H9 (cell line): ENCODE data around the gene IRF7. TPM values are rescaled to one million over a fixed set of nuclear protein-coding genes. Genes with fewer than 3 reads are reported as not detected.
A peak's percentile ranks its signal among the peaks of the same experiment; 100 is the strongest.

Experiments used
- DNase-seq: peaks from one replicate; pipeline ENCODE4 v3.0.0-alpha.2; 2017
- H2AFZ ChIP-seq: one replicate; pipeline ENCODE4 v1.6.1; 2013; ENCODE audit warnings: mild to moderate bottlenecking, low read length, control low read depth, moderate library complexity
- H2AK5ac ChIP-seq: 2 replicates; pipeline ENCODE4 v1.6.1; 2013; ENCODE audit warnings: low read length, control low read depth, mixed read lengths; ENCODE audit not compliant: insufficient read length
- H2BK120ac ChIP-seq: one replicate; pipeline ENCODE4 v1.6.1; 2013; ENCODE audit warnings: low read depth, mild to moderate bottlenecking, low read length, control low read depth, inconsistent platforms; ENCODE audit not compliant: poor library complexity, severe bottlenecking
- H2BK12ac ChIP-seq: 2 replicates; pipeline ENCODE4 v1.6.1; 2013; ENCODE audit warnings: low read length, control low read depth, mixed read lengths, low read depth; ENCODE audit not compliant: insufficient read length
- H2BK15ac ChIP-seq: 2 replicates; pipeline ENCODE4 v1.6.1; 2013; ENCODE audit warnings: low read depth, low read length, control low read depth
- H2BK20ac ChIP-seq: one replicate; pipeline ENCODE4 v1.6.1; 2013; ENCODE audit warnings: low read depth, mild to moderate bottlenecking, low read length, control low read depth, inconsistent platforms; ENCODE audit not compliant: poor library complexity, severe bottlenecking
- H2BK5ac ChIP-seq: 2 replicates; pipeline ENCODE4 v1.6.1; 2013; ENCODE audit warnings: low read length, control low read depth, mixed read lengths; ENCODE audit not compliant: insufficient read length
- H3K14ac ChIP-seq: 2 replicates; pipeline ENCODE4 v1.6.1; 2013; ENCODE audit warnings: low read length, control low read depth; ENCODE audit not compliant: insufficient read depth
- H3K18ac ChIP-seq: 2 replicates; pipeline ENCODE4 v1.6.1; 2013; ENCODE audit warnings: low read depth, mild to moderate bottlenecking, mixed read lengths, low read length, control low read depth; ENCODE audit not compliant: insufficient read length
- H3K23ac ChIP-seq: 2 replicates; pipeline ENCODE4 v1.6.1; 2013; ENCODE audit warnings: low read length, control low read depth, mixed read lengths, low read depth; ENCODE audit not compliant: insufficient read length
- H3K23me2 ChIP-seq: 2 replicates; pipeline ENCODE4 v1.6.1; 2013; ENCODE audit warnings: low read depth, mild to moderate bottlenecking, mixed read lengths, low read length, control low read depth; ENCODE audit not compliant: insufficient read length, poor library complexity, severe bottlenecking
- H3K27ac ChIP-seq: 2 replicates; pipeline ENCODE4 v1.5.1; 2013; ENCODE audit warnings: low read length, control low read depth, mixed read lengths, low read depth; ENCODE audit not compliant: insufficient read length
- H3K27me3 ChIP-seq: 2 replicates; pipeline ENCODE4 v1.6.1; 2013; ENCODE audit warnings: low read length, control low read depth, inconsistent platforms; ENCODE audit not compliant: insufficient read depth
- H3K4ac ChIP-seq: 2 replicates; pipeline ENCODE4 v1.6.1; 2013; ENCODE audit warnings: low read depth, mild to moderate bottlenecking, control low read depth, inconsistent platforms, low read length, moderate library complexity
- H3K4me1 ChIP-seq: 2 replicates; pipeline ENCODE4 v1.6.1; 2013; ENCODE audit warnings: low read length, control low read depth, inconsistent platforms; ENCODE audit not compliant: insufficient read depth
- H3K4me2 ChIP-seq: 2 replicates; pipeline ENCODE4 v1.6.1; 2013; ENCODE audit warnings: low read length, control low read depth, mixed read lengths; ENCODE audit not compliant: insufficient read length, insufficient read depth
- H3K56ac ChIP-seq: 2 replicates; pipeline ENCODE4 v1.6.1; 2013; ENCODE audit warnings: low read depth, mild to moderate bottlenecking, mixed read lengths, low read length, control low read depth; ENCODE audit not compliant: insufficient read length
- H3K79me1 ChIP-seq: 2 replicates; pipeline ENCODE4 v1.6.1; 2013; ENCODE audit warnings: low read depth, mild to moderate bottlenecking, moderate library complexity, low read length, control low read depth, inconsistent platforms; ENCODE audit not compliant: insufficient read depth, poor library complexity, severe bottlenecking
- H3K79me2 ChIP-seq: 2 replicates; pipeline ENCODE4 v1.6.1; 2013; ENCODE audit warnings: low read length, control low read depth, inconsistent platforms; ENCODE audit not compliant: insufficient read depth
- H3K9ac ChIP-seq: 2 replicates; pipeline ENCODE4 v1.6.1; 2013; ENCODE audit warnings: low read length, control low read depth, mixed read lengths; ENCODE audit not compliant: insufficient read length; ENCODE audit errors: extremely low read depth
- H3K9me3 ChIP-seq: one replicate; pipeline ENCODE4 v1.6.1; 2013; ENCODE audit warnings: low read depth, low read length, inconsistent platforms; ENCODE audit not compliant: control insufficient read depth
- H3T11ph ChIP-seq: one replicate; pipeline ENCODE4 v1.6.1; 2013; ENCODE audit warnings: mild to moderate bottlenecking, low read length, control low read depth, inconsistent platforms
- H4K20me1 ChIP-seq: one replicate; pipeline ENCODE4 v1.6.1; 2013; ENCODE audit not compliant: control insufficient read depth, insufficient read length, insufficient read depth
- H4K5ac ChIP-seq: 2 replicates; pipeline ENCODE4 v1.6.1; 2013; ENCODE audit warnings: low read depth, mild to moderate bottlenecking, mixed read lengths, low read length, control low read depth; ENCODE audit not compliant: insufficient read length
- H4K8ac ChIP-seq: replicated peaks from 2 replicates; pipeline ENCODE4 v1.6.1; 2013; ENCODE audit warnings: low read length, control low read depth, mixed read lengths, low read depth; ENCODE audit not compliant: insufficient read length
- H4K91ac ChIP-seq: 2 replicates; pipeline ENCODE4 v1.6.1; 2013; ENCODE audit warnings: low read depth, mild to moderate bottlenecking, moderate library complexity, mixed read lengths, low read length, control low read depth; ENCODE audit not compliant: insufficient read length
- H3K27ac Mint-ChIP-seq, 3 experiments: 2 replicates in 2 of 3; 3 replicates in 1 of 3; pipeline ENCODE4 v1.8.0; 2020 to 2021; ENCODE audit warnings: mixed read lengths in 3 of 3, mild to moderate bottlenecking in 1 of 3, moderate library complexity in 1 of 3
- H3K27me3 Mint-ChIP-seq: 2 replicates; pipeline ENCODE4 v1.8.0; 2021; ENCODE audit warnings: low read depth, mild to moderate bottlenecking, moderate library complexity, mixed read lengths
- H3K36me3 Mint-ChIP-seq, 3 experiments: 2 replicates in 2 of 3; 3 replicates in 1 of 3; pipeline ENCODE4 v1.8.0; 2020 to 2021; ENCODE audit warnings: low read depth in 3 of 3, mixed read lengths in 3 of 3; ENCODE audit not compliant: insufficient read depth in 1 of 3
- H3K4me1 Mint-ChIP-seq, 2 experiments: 2 replicates each; pipeline ENCODE4 v1.8.0; 2020; ENCODE audit warnings: mixed read lengths in 2 of 2
- H3K4me3 Mint-ChIP-seq, 2 experiments: 2 replicates in 1 of 2; 3 replicates in 1 of 2; pipeline ENCODE4 v1.8.0; 2020 to 2021; ENCODE audit warnings: mild to moderate bottlenecking in 2 of 2, mixed read lengths in 2 of 2, moderate library complexity in 1 of 2
- H3K9me3 Mint-ChIP-seq, 2 experiments: 2 replicates in 1 of 2; 3 replicates in 1 of 2; pipeline ENCODE4 v1.8.0; 2020; ENCODE audit warnings: mild to moderate bottlenecking in 2 of 2, mixed read lengths in 2 of 2, moderate library complexity in 1 of 2
- CTCF ChIP-seq: fragments of 200-600 bp; sonication (generic); conservative IDR thresholded peaks from 3 replicates; pipeline ENCODE4 v1.8.0; 2021; ENCODE audit warnings: antibody characterized with exemption, mild to moderate bottlenecking
- WGBS: extraction: QIAGEN DNeasy Blood & Tissue Kit; methylation state at CpG from one replicate; pipeline ENCODE4 v1.1.7; 2013; ENCODE audit warnings: missing lambda C conversion rate, low lambda C conversion rate, mixed read lengths; ENCODE audit not compliant: insufficient read length; ENCODE audit errors: extremely low coverage; 5-methylcytosine and 5-hydroxymethylcytosine counted together
- total RNA-seq: library from RNA; stranded (reverse); gene quantifications from 2 replicates; pipeline ENCODE4 v1.2.1, GENCODE V29; 2021

The IRF7 gene
- total RNA-seq, 1 experiment from 2014 or later, result 9.8 TPM

- Histone ChIP-seq H3K79me2 (no peaks in the 10 kb centered on the region), H3K27me3 (no peaks in the 10 kb centered on the region), H3K56ac (no peak overlapping the region), H3K23ac (no peak overlapping the region), H3K4me1 (no peaks in the 10 kb centered on the region), H3K14ac (no peak overlapping the region), H3K9me3 (no peaks in the 10 kb centered on the region), H4K8ac (no peak overlapping the region), H2BK5ac (no peak overlapping the region), H2AK5ac (no peak overlapping the region), H4K20me1 (no peaks in the 10 kb centered on the region), H3K27ac (no peak overlapping the region), H3K4ac (no peak overlapping the region), H3K9ac (no peak overlapping the region), H2AFZ (no peak overlapping the region), H2BK12ac (no peak overlapping the region), H4K91ac (no peak overlapping the region), H2BK120ac (no peak overlapping the region), H2BK15ac (peak overlapping the region; percentile 75; the same call in 1 of the 2 replicates), H4K5ac (no peak overlapping the region), H3T11ph (no peak overlapping the region), H2BK20ac (no peak overlapping the region), H3K4me2 (no peak overlapping the region), H3K79me1 (no peaks in the 10 kb centered on the region), H3K18ac (no peak overlapping the region), H3K23me2 (no peaks in the 10 kb centered on the region)
- H3K4me3 Mint-ChIP-seq, result no peak overlapping the region
- DNase-seq, result no peak
- H3K9me3 Mint-ChIP-seq, result no peaks in the 10 kb centered on the region
- no peak for TF ChIP-seq CTCF
- no CpG with 5 or more reads among the region's 14 CpGs for WGBS
- no peaks in the 10 kb centered on the region for H3K27me3 Mint-ChIP-seq
- H3K4me1 Mint-ChIP-seq, result no peaks in the 10 kb centered on the region
- H3K36me3 Mint-ChIP-seq, result peaks cover 5 to 46% (median 21%) of the 10 kb centered on the region in 3 experiments; a peak in 6 of 7 replicates
- no peak overlapping the region; a peak in 1 of 7 replicates for H3K27ac Mint-ChIP-seq
These were observed 42.0 kb upstream of the IRF7 start for GRCh38 chr11:657691-658126.
